GM23338 (cell line): Measurements from ENCODE around the gene NUP214. TPM values are rescaled to one million over a fixed set of nuclear protein-coding genes. Genes with fewer than 3 reads are reported as not detected.

ENCODE experiments used
- ATAC-seq: fragments of 200-7000 bp; cut with Tn5 transposase; 3 replicates; pipeline ENCODE4 v1.9.1; 2020
- DNase-seq: peaks from one replicate; pipeline ENCODE4 v3.0.0-alpha.2; 2015; ENCODE audit warnings: low spot score
- H2AFZ ChIP-seq: fragments of 200-600 bp; sonication (generic); 2 replicates; pipeline ENCODE4 v1.8.0; 2016; ENCODE audit warnings: antibody characterized with exemption, mild to moderate bottlenecking, moderate library complexity
- H3F3A ChIP-seq: fragments of 200-600 bp; sonication (generic); replicated peaks from 2 replicates; pipeline ENCODE4 v1.8.0; 2017; ENCODE audit warnings: antibody characterized with exemption, mixed run types, low read depth
- H3K27ac ChIP-seq: fragments of 200-600 bp; sonication (generic); 2 replicates; pipeline ENCODE4 v1.6.1; 2016; ENCODE audit warnings: low read depth
- H3K27me3 ChIP-seq: fragments of 200-600 bp; sonication (generic); 2 replicates; pipeline ENCODE4 v1.8.0; 2016; ENCODE audit warnings: mild to moderate bottlenecking, mixed run types, moderate library complexity; ENCODE audit not compliant: insufficient read depth
- H3K36me3 ChIP-seq: fragments of 200-600 bp; sonication (generic); 2 replicates; pipeline ENCODE4 v1.8.0; 2016; ENCODE audit warnings: mild to moderate bottlenecking; ENCODE audit not compliant: insufficient read depth
- H3K4me1 ChIP-seq: fragments of 200-600 bp; sonication (generic); 2 replicates; pipeline ENCODE4 v1.8.0; 2016; ENCODE audit warnings: mild to moderate bottlenecking, moderate library complexity; ENCODE audit not compliant: insufficient read depth
- H3K4me2 ChIP-seq: fragments of 200-600 bp; sonication (generic); 2 replicates; pipeline ENCODE4 v1.7.1; 2017; ENCODE audit warnings: mixed run types
- H3K4me3 ChIP-seq: fragments of 200-600 bp; sonication (generic); 2 replicates; pipeline ENCODE4 v1.6.1; 2016; ENCODE audit warnings: mixed run types
- H3K79me2 ChIP-seq: fragments of 200-600 bp; sonication (generic); replicated peaks from 2 replicates; pipeline ENCODE4 v1.8.0; 2017; ENCODE audit warnings: mild to moderate bottlenecking; ENCODE audit not compliant: insufficient read depth
- H3K9me2 ChIP-seq: fragments of 200-600 bp; sonication (generic); 2 replicates; pipeline ENCODE4 v1.8.0; 2017; ENCODE audit not compliant: insufficient read depth
- H4K20me1 ChIP-seq: fragments of 200-600 bp; sonication (generic); replicated peaks from 2 replicates; pipeline ENCODE4 v1.8.0; 2017; ENCODE audit warnings: mild to moderate bottlenecking; ENCODE audit not compliant: insufficient read depth
- H3K27ac Mint-ChIP-seq: 2 replicates; pipeline ENCODE4 v1.8.0; 2020; ENCODE audit warnings: inconsistent platforms, mild to moderate bottlenecking, moderate library complexity, mixed read lengths
- H3K27me3 Mint-ChIP-seq: 3 replicates; pipeline ENCODE4 v1.8.0; 2022; ENCODE audit warnings: low read depth, mild to moderate bottlenecking, moderate library complexity, mixed read lengths, inconsistent platforms; ENCODE audit not compliant: insufficient read depth, poor library complexity
- H3K36me3 Mint-ChIP-seq: 3 replicates; pipeline ENCODE4 v1.8.0; 2021; ENCODE audit warnings: low read depth, mild to moderate bottlenecking, inconsistent platforms, moderate library complexity, mixed read lengths
- H3K4me1 Mint-ChIP-seq: 3 replicates; pipeline ENCODE4 v1.8.0; 2020; ENCODE audit warnings: mild to moderate bottlenecking, inconsistent platforms, mixed read lengths
- H3K4me3 Mint-ChIP-seq: 3 replicates; pipeline ENCODE4 v1.8.0; 2021; ENCODE audit warnings: moderate library complexity, mild to moderate bottlenecking, inconsistent platforms, mixed read lengths
- H3K9me3 Mint-ChIP-seq: 3 replicates; pipeline ENCODE4 v1.8.0; 2020; ENCODE audit warnings: moderate library complexity, mild to moderate bottlenecking, inconsistent platforms, mixed read lengths
- CREB1 ChIP-seq: fragments of 250-450 bp; sonication (Bioruptor Pico); IDR thresholded peaks from 2 replicates; pipeline ENCODE4 v1.5.0; 2020; ENCODE audit warnings: low read depth, mild to moderate bottlenecking, moderate library complexity
- CTCF ChIP-seq, 2 experiments: fragments of 200-600 bp in 1 of 2; sonication (generic) in 1 of 2; conservative IDR thresholded peaks; 2 replicates each; pipeline versions ENCODE4 v1.5.1 to v1.6.1; 2016 to 2017; ENCODE audit warnings: antibody characterized with exemption in 2 of 2, low read depth in 2 of 2, mild to moderate bottlenecking in 2 of 2, moderate library complexity in 1 of 2
- ETS1 ChIP-seq: IDR thresholded peaks from 2 replicates; pipeline ENCODE4 v1.6.1; 2016; ENCODE audit warnings: antibody characterized with exemption
- EZH2 ChIP-seq: fragments of 200-600 bp; sonication (generic); IDR thresholded peaks from one replicate; pipeline ENCODE4 v1.8.0; 2017; ENCODE audit warnings: antibody characterized with exemption, mild to moderate bottlenecking, low read depth; ENCODE audit not compliant: unreplicated experiment
- EZH2phosphoT487 ChIP-seq: fragments of 200-600 bp; sonication (generic); IDR thresholded peaks from one replicate; pipeline ENCODE4 v1.8.1; 2018; ENCODE audit warnings: antibody characterized with exemption; ENCODE audit not compliant: unreplicated experiment
- JUNB ChIP-seq: IDR thresholded peaks from one replicate; pipeline ENCODE4 v1.6.1; 2016; ENCODE audit warnings: antibody characterized with exemption; ENCODE audit not compliant: unreplicated experiment
- NANOG ChIP-seq: IDR thresholded peaks from 2 replicates; pipeline ENCODE4 v1.6.1; 2016; ENCODE audit warnings: antibody characterized with exemption, borderline replicate concordance
- POLR2AphosphoS5 ChIP-seq: IDR thresholded peaks from 2 replicates; pipeline ENCODE4 v1.6.1; 2016; ENCODE audit warnings: antibody characterized with exemption, low read depth
- REST ChIP-seq: IDR thresholded peaks from one replicate; pipeline ENCODE4 v1.6.1; 2018; ENCODE audit warnings: antibody characterized with exemption; ENCODE audit not compliant: unreplicated experiment
- STAT1 ChIP-seq: IDR thresholded peaks from one replicate; pipeline ENCODE4 v1.6.1; 2016; ENCODE audit warnings: antibody characterized with exemption; ENCODE audit not compliant: unreplicated experiment
- ZNF114 ChIP-seq: fragments of 250-450 bp; sonication (Bioruptor Pico); IDR thresholded peaks from 2 replicates; pipeline ENCODE4 v1.5.0; 2020; ENCODE audit warnings: mild to moderate bottlenecking, moderate library complexity
- ZNF331 ChIP-seq: fragments of 250-450 bp; sonication (Bioruptor Pico); IDR thresholded peaks from 2 replicates; pipeline ENCODE4 v1.5.0; 2020; ENCODE audit warnings: low read depth, mild to moderate bottlenecking, moderate library complexity
- ZNF462 ChIP-seq: fragments of 250-450 bp; sonication (Bioruptor Pico); IDR thresholded peaks from 2 replicates; pipeline ENCODE4 v1.5.0; 2020; ENCODE audit warnings: mild to moderate bottlenecking, moderate library complexity
- polyA plus RNA-seq: library from polyadenylated mRNA; unstranded; fragments of >200 nt; fragmentation: Nextera tagmentation; extraction: Ambion mirVana; gene quantifications from 2 replicates; pipeline ENCODE4 v1.2.1, GENCODE V29; 2016
- total RNA-seq: library from RNA; depleted of rRNA; stranded (reverse); fragments of >200 nt; shearing (Covaris generic); gene quantifications from 2 replicates; pipeline ENCODE4 v1.2.3, GENCODE V29; 2014

Gene NUP214
- total and polyA plus RNA-seq, 2 experiments from 2014 or later: 36.0 to 57.0 TPM

- Mint-ChIP-seq H3K36me3 (peaks cover 36% of the 10 kb centered on the region), H3K9me3 (no peaks in the 10 kb centered on the region; the same call in 2 of the 3 replicates), H3K4me1 (peaks cover 71% of the 10 kb centered on the region), H3K4me3 (no peak overlapping the region; the same call in 2 of the 3 replicates), H3K27ac (peak overlapping the region; percentile 84), H3K27me3 (peaks cover 26% of the 10 kb centered on the region)
- Histone ChIP-seq H3K27ac (peak overlapping the region; percentile 84), H3K36me3 (no peaks in the 10 kb centered on the region), H3K4me2 (peak overlapping the region; percentile 42), H3K4me1 (peaks cover 64% of the 10 kb centered on the region), H3K9me2 (no peaks in the 10 kb centered on the region), H3K79me2 (peaks cover 22% of the 10 kb centered on the region), H3F3A (peaks cover 16% of the 10 kb centered on the region), H2AFZ (no peak overlapping the region), H3K27me3 (no peaks in the 10 kb centered on the region), H4K20me1 (no peaks in the 10 kb centered on the region; the same call in 1 of the 2 replicates), H3K4me3 (no peak overlapping the region)
- TF ChIP-seq CTCF (conservative IDR thresholded peaks at IDR 0.05; ENCODE audit: low read depth in 2 of 2): no peak
- TF ChIP-seq ZNF114: no peak
- TF ChIP-seq POLR2AphosphoS5: no peak
- TF ChIP-seq REST: no peak
- no peak for TF ChIP-seq JUNB
- TF ChIP-seq ZNF462 (CRISPR knock-in tag): no peak
- TF ChIP-seq CREB1: no peak
- no peak for TF ChIP-seq ZNF331 (CRISPR knock-in tag)
- no peak for TF ChIP-seq STAT1
- TF ChIP-seq EZH2: no peak
- TF ChIP-seq ETS1: no peak
- no peak for TF ChIP-seq NANOG
- TF ChIP-seq EZH2phosphoT487: no peak
- no peak for ATAC-seq
- peak; percentile 33 for DNase-seq
These were observed 24.9 kb upstream of the NUP214 start for GRCh38 chr9:131100445-131100844.
